Heart left ventricle (tissue), 13 donors: ENCODE measurements around the gene PICALM.

ENCODE experiments used
- CTCF ChIP-seq, 12 donors: fragments of 200-600 bp; sonication (generic) in 4 of 12; IDR thresholded peaks; one replicate each; pipeline versions ENCODE4 v1.5.0 to v1.8.0; 2018 to 2022; ENCODE audit warnings: antibody characterized with exemption in 12 of 12, mild to moderate bottlenecking in 5 of 12
- POLR2A ChIP-seq, 2 donors: fragments of 450-650 bp; IDR thresholded peaks; one replicate each; pipeline ENCODE4 v1.6.1; 2017; ENCODE audit warnings: antibody characterized with exemption in 2 of 2, mild to moderate bottlenecking in 2 of 2, moderate library complexity in 2 of 2
- donor health status: ischemic (EF 13 %, LVEDD 7.1; RV severe dilation, severe dysfunction).
- donor health status: DM: no; HTN: yes; CAD: no.
- donor health status: DM: no; HTN: no; CAD: no.
- donor health status: ischemic (EF 25% LVEDD 6.9; RV normal size, moderate dysfunction).
- donor health status: ischemic (EF 25% LVEDD 5.7; RV mildly dilated, moderate dysfunction).
- donor health status: ischemic (EF 35%, LVEDD 5.7; RV mildly dilated, moderate dysfunction).
- donor health status: nonischemic (EF 11% LVEDD 7.7; RV severe dilation, severe dysfunction).
- donor health status: DM: yes; HTN: yes; CAD: no.
- donor health status: PGD.
- donor health status: ischemic (EF 29% LVEDD 5.4; RV normal size, mild dysfunction).
- donor health status: nonischemic (EF 23%, LVEDD 6.1; RV moderate dilation, normal function).

- TF ChIP-seq CTCF (IDR thresholded peaks at IDR 0.05), result no peak
- no peak for TF ChIP-seq POLR2A (IDR thresholded peaks at IDR 0.05)
Measured at GRCh38 chr11:85951049-85951405, 117.9 kb downstream of the PICALM start.
